ENCODE results near the gene IKZF1.

The IKZF1 gene

GRCh38 chr7:50266635-50267386, 37.7 kb upstream of the IKZF1 start:
- no peaks in the 10 kb centered on the region for H3K36me3 ChIP-seq (ENCODE audit: insufficient read depth, insufficient read length, low read length)
- no peaks in the 10 kb centered on the region for H3K4me1 ChIP-seq (ENCODE audit: insufficient read depth, insufficient read length)
- H3K9ac ChIP-seq (ENCODE audit: insufficient read length, low read depth): no peak overlapping the region
- DNase-seq (ENCODE audit: low read depth, low spot score): no peak
- no peaks in the 10 kb centered on the region for H3K27me3 ChIP-seq (ENCODE audit: insufficient read depth, insufficient read length)
- no peak overlapping the region for H3K4me3 ChIP-seq (ENCODE audit: insufficient read length, low read depth)
- TF ChIP-seq YY1 (IDR thresholded peaks at IDR 0.05; ENCODE audit: insufficient read depth, insufficient read length): no peak
- no peak for TF ChIP-seq SUZ12 (IDR thresholded peaks at IDR 0.05; ENCODE audit: extremely low read depth, insufficient read depth, insufficient read length)
- H3K9me3 ChIP-seq (ENCODE audit: insufficient read depth, low read length): no peaks in the 10 kb centered on the region

- no peak overlapping the region for H3K4me3 ChIP-seq (ENCODE audit: insufficient read length, low read depth)
Observed at GRCh38 chr7:50267525-50268041, 36.9 kb upstream of the IKZF1 start.

GRCh38 chr7:50268223-50268622, 36.3 kb upstream of the IKZF1 start:
- Histone ChIP-seq H3K4me3 (ENCODE audit: insufficient read length, low read depth) (no peak overlapping the region), H3K9ac (ENCODE audit: insufficient read length, low read depth) (no peak overlapping the region)

More at GRCh38 chr7:50267525-50268041, 36.9 kb upstream of the IKZF1 start:
- DNase-seq (ENCODE audit: low read depth, low spot score): no peak
- no peaks in the 10 kb centered on the region for H3K27me3 ChIP-seq (ENCODE audit: insufficient read depth, insufficient read length)
- TF ChIP-seq ZNF274 (IDR thresholded peaks at IDR 0.05; ENCODE audit: low read depth, low read length) (no peak), YY1 (IDR thresholded peaks at IDR 0.05; ENCODE audit: insufficient read depth, insufficient read length) (no peak)
- no peaks in the 10 kb centered on the region for H3K4me1 ChIP-seq (ENCODE audit: insufficient read depth, insufficient read length)
- H3K9ac ChIP-seq (ENCODE audit: insufficient read length, low read depth): no peak overlapping the region
- no peaks in the 10 kb centered on the region for H3K9me3 ChIP-seq (ENCODE audit: insufficient read depth, low read length)
- no peaks in the 10 kb centered on the region for H3K36me3 ChIP-seq (ENCODE audit: insufficient read depth, insufficient read length, low read length)

GRCh38 chr7:50268990-50269389, 35.5 kb upstream of the IKZF1 start:
- H3K4me1 ChIP-seq (ENCODE audit: insufficient read depth, insufficient read length): no peaks in the 10 kb centered on the region
- H3K9ac ChIP-seq (ENCODE audit: insufficient read length, low read depth): no peak overlapping the region
- H3K27me3 ChIP-seq (ENCODE audit: insufficient read depth, insufficient read length): no peaks in the 10 kb centered on the region
- no peak overlapping the region for H3K4me3 ChIP-seq (ENCODE audit: insufficient read length, low read depth)
- H3K36me3 ChIP-seq (ENCODE audit: insufficient read depth, insufficient read length, low read length): no peaks in the 10 kb centered on the region
- H3K9me3 ChIP-seq (ENCODE audit: insufficient read depth, low read length): no peaks in the 10 kb centered on the region
- no peak for DNase-seq (ENCODE audit: low read depth, low spot score)
- no peak for TF ChIP-seq ZNF274 (IDR thresholded peaks at IDR 0.05; ENCODE audit: low read depth, low read length)
- TF ChIP-seq SUZ12 (IDR thresholded peaks at IDR 0.05; ENCODE audit: extremely low read depth, insufficient read depth, insufficient read length): no peak
- no peak for TF ChIP-seq YY1 (IDR thresholded peaks at IDR 0.05; ENCODE audit: insufficient read depth, insufficient read length)

More at GRCh38 chr7:50268223-50268622, 36.3 kb upstream of the IKZF1 start:
- Histone ChIP-seq H3K36me3 (ENCODE audit: insufficient read depth, insufficient read length, low read length) (no peaks in the 10 kb centered on the region), H3K27me3 (ENCODE audit: insufficient read depth, insufficient read length) (no peaks in the 10 kb centered on the region), H3K4me1 (ENCODE audit: insufficient read depth, insufficient read length) (no peaks in the 10 kb centered on the region), H3K9me3 (ENCODE audit: insufficient read depth, low read length) (no peaks in the 10 kb centered on the region)
- DNase-seq (ENCODE audit: low read depth, low spot score): no peak
- TF ChIP-seq SUZ12 (IDR thresholded peaks at IDR 0.05; ENCODE audit: extremely low read depth, insufficient read depth, insufficient read length): no peak
- no peak for TF ChIP-seq ZNF274 (IDR thresholded peaks at IDR 0.05; ENCODE audit: low read depth, low read length)
- no peak for TF ChIP-seq YY1 (IDR thresholded peaks at IDR 0.05; ENCODE audit: insufficient read depth, insufficient read length)

- no peak for DNase-seq (ENCODE audit: low read depth, low spot score)
- H3K9me3 ChIP-seq (ENCODE audit: insufficient read depth, low read length): no peaks in the 10 kb centered on the region
- H3K36me3 ChIP-seq (ENCODE audit: insufficient read depth, insufficient read length, low read length): no peaks in the 10 kb centered on the region
- no peaks in the 10 kb centered on the region for H3K4me1 ChIP-seq (ENCODE audit: insufficient read depth, insufficient read length)
- no peak overlapping the region for H3K9ac ChIP-seq (ENCODE audit: insufficient read length, low read depth)
- no peaks in the 10 kb centered on the region for H3K27me3 ChIP-seq (ENCODE audit: insufficient read depth, insufficient read length)
- no peak for TF ChIP-seq ZNF274 (IDR thresholded peaks at IDR 0.05; ENCODE audit: low read depth, low read length)
- no peak for TF ChIP-seq SUZ12 (IDR thresholded peaks at IDR 0.05; ENCODE audit: extremely low read depth, insufficient read depth, insufficient read length)
- TF ChIP-seq YY1 (IDR thresholded peaks at IDR 0.05; ENCODE audit: insufficient read depth, insufficient read length): no peak
- H3K4me3 ChIP-seq (ENCODE audit: insufficient read length, low read depth): no peak overlapping the region
Observed at GRCh38 chr7:50270531-50271018, 33.9 kb upstream of the IKZF1 start.

- Histone ChIP-seq H3K4me3 (ENCODE audit: insufficient read length, low read depth) (no peak overlapping the region), H3K9me3 (ENCODE audit: insufficient read depth, low read length) (no peaks in the 10 kb centered on the region), H3K9ac (ENCODE audit: insufficient read length, low read depth) (no peak overlapping the region), H3K27me3 (ENCODE audit: insufficient read depth, insufficient read length) (no peaks in the 10 kb centered on the region), H3K36me3 (ENCODE audit: insufficient read depth, insufficient read length, low read length) (no peaks in the 10 kb centered on the region), H3K4me1 (ENCODE audit: insufficient read depth, insufficient read length) (no peaks in the 10 kb centered on the region)
- no peak for DNase-seq (ENCODE audit: low read depth, low spot score)
- no peak for TF ChIP-seq ZNF274 (IDR thresholded peaks at IDR 0.05; ENCODE audit: low read depth, low read length)
- no peak for TF ChIP-seq SUZ12 (IDR thresholded peaks at IDR 0.05; ENCODE audit: extremely low read depth, insufficient read depth, insufficient read length)
- TF ChIP-seq YY1 (IDR thresholded peaks at IDR 0.05; ENCODE audit: insufficient read depth, insufficient read length): no peak
Observed at GRCh38 chr7:50272808-50273207, 31.7 kb upstream of the IKZF1 start.

GRCh38 chr7:50273301-50273700, 31.2 kb upstream of the IKZF1 start:
- Histone ChIP-seq H3K36me3 (ENCODE audit: insufficient read depth, insufficient read length, low read length) (no peaks in the 10 kb centered on the region), H3K4me3 (ENCODE audit: insufficient read length, low read depth) (no peak overlapping the region), H3K4me1 (ENCODE audit: insufficient read depth, insufficient read length) (no peaks in the 10 kb centered on the region), H3K9me3 (ENCODE audit: insufficient read depth, low read length) (no peaks in the 10 kb centered on the region), H3K9ac (ENCODE audit: insufficient read length, low read depth) (no peak overlapping the region), H3K27me3 (ENCODE audit: insufficient read depth, insufficient read length) (no peaks in the 10 kb centered on the region)
- no peak for DNase-seq (ENCODE audit: low read depth, low spot score)
- TF ChIP-seq ZNF274 (IDR thresholded peaks at IDR 0.05; ENCODE audit: low read depth, low read length) (no peak), YY1 (IDR thresholded peaks at IDR 0.05; ENCODE audit: insufficient read depth, insufficient read length) (no peak), SUZ12 (IDR thresholded peaks at IDR 0.05; ENCODE audit: extremely low read depth, insufficient read depth, insufficient read length) (no peak)
